Fibroblast of villous mesenchyme (primary cell): Measurements from ENCODE around the gene CEL. TPM values are rescaled to one million over a fixed set of nuclear protein-coding genes. Genes with fewer than 3 reads are reported as not detected.
"Not testable (repeated sequence)": the region's sequence is repeated elsewhere in the genome, so short reads cannot be mapped to it uniquely, and the experiment has no call there.

ENCODE experiments used
- DNase-seq: peaks from one replicate; pipeline ENCODE4 v3.0.0-alpha.2; 2010; ENCODE audit warnings: low read depth
- H3K4me3 ChIP-seq: 2 replicates; pipeline ENCODE4 v1.5.1; 2011; ENCODE audit warnings: low read depth, mild to moderate bottlenecking, low read length
- total RNA-seq: library from RNA; depleted of rRNA; stranded (reverse); fragments of >200 nt; gene quantifications from 2 replicates; pipeline ENCODE4 v1.2.3, GENCODE V29; 2012
- TF ChIP-seq, protein P1 (sequence below): IDR thresholded peaks from 2 replicates; pipeline ENCODE4 v1.5.1; 2012; ENCODE audit warnings: low read depth, mild to moderate bottlenecking, low read length; ENCODE audit not compliant: insufficient read depth

CEL gene
- total RNA-seq, 1 donor: under 0.01 TPM

DNA sequence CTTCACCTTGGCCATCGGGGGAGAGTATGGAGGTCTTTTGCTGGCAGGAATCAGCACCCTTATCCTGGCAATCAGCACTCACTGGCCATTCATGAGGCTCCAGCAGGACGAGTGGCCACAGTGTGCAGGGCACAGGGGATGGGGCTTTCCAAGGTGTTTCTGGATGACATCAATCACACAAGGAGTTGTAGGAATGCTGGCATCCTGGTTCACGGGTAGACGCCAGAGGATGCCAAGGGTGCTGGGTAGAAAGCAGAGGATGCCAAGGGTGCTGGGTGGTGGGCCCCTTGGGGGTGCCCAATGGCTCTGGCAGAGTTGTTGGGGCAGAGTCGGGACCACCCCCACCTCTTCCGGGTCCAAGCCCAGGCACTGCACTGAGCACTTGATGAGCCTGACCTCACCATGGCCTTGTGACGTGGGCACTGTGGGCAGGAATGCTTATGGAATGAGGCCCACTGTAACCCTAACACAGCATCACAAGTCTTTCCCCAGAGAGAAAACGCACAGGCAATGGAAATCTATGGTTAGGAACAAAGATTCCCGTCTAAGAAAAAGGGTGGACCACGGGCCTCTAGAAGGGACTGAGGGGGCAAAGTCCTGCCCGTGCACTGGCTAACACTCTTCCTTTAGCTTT is 29.1 kb downstream of the CEL start:
- TF ChIP-seq, protein P1, sequence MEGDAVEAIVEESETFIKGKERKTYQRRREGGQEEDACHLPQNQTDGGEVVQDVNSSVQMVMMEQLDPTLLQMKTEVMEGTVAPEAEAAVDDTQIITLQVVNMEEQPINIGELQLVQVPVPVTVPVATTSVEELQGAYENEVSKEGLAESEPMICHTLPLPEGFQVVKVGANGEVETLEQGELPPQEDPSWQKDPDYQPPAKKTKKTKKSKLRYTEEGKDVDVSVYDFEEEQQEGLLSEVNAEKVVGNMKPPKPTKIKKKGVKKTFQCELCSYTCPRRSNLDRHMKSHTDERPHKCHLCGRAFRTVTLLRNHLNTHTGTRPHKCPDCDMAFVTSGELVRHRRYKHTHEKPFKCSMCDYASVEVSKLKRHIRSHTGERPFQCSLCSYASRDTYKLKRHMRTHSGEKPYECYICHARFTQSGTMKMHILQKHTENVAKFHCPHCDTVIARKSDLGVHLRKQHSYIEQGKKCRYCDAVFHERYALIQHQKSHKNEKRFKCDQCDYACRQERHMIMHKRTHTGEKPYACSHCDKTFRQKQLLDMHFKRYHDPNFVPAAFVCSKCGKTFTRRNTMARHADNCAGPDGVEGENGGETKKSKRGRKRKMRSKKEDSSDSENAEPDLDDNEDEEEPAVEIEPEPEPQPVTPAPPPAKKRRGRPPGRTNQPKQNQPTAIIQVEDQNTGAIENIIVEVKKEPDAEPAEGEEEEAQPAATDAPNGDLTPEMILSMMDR: no peak
- peak; percentile 9 for DNase-seq
- H3K4me3 ChIP-seq: no peak overlapping the region

DNA sequence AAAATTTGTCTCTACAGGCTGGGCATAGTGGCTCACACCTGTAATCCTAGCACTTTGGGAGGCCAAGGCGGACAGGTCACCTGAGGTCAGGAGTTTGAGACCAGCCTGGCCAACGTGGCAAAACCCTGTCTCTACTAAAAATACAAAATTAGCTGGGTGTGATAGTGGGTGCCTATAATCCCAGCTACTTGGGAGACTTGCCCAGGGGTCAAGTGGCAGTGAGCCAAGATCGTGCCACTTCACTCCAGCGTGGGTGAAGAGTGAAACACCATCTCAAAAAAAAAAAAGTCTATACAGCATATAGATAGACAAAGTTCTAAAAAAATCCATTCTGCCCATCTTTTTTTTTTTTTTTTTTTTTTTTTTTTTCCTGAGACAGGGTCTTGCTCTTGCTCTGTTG is 32.6 kb downstream of the CEL start:
- not testable (repeated sequence) for H3K4me3 ChIP-seq, DNase-seq

DNA sequence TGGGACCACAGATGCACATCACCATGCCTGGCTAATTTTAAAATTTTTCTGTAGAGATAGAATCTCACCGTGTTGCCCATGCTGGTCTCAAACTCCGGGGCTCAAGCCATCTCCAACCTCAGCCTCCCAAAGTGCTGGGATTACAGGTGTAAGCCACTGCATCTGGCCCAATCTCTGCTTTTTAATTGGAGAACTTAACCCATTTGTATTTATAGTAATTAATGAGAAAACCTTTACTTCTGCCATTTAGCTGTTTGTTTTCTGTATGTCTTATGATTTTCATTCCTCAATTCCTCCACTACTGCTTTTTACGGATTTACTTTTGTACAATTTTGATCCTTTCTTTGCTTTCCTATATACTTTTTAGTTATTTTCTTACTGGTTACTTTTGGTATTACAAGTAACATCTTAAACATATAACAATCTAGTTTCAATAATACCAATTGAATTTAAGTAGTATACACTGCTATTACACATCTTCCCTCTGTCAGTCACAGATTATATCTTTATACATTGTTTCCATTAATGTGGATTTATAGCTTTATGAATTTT is 33.1 kb downstream of the CEL start:
- H3K4me3 ChIP-seq: no peak overlapping the region
- TF ChIP-seq, protein P1: no peak
- no peak for DNase-seq

DNA sequence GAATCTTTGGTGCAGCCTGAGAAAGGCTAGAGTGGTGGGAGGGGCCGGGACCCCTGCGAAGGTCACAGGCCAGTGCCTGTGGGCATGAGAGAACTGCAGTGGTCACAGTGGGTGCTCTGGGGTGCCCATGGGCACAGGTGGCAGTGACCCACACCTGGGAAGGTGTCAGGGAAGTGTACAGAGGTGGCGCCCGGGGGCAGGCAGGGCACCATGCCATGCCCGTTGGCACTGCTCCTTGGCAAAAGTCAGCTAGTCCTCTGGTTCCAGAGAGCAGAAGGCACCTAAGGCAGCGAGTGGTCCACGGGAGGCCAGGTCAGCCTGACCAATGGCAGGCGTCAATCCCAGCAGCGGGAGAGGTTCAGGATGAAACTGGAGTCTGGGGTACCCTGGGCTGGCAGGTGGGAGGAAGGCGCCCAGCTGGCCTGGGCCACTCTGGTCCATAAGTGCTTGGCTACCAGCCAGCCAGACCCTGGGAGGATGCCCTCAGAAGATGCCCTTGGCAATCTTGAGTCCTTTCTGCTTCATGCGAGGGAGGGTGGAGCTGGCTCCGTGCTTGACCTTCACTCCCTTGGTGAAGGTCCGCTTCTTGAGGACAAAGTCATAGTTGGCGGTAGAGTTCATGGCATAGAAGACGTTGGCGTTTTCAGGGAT is 36.4 kb downstream of the CEL start:
- no peak overlapping the region for H3K4me3 ChIP-seq
- DNase-seq: no peak
- TF ChIP-seq, protein P1: no peak

DNA sequence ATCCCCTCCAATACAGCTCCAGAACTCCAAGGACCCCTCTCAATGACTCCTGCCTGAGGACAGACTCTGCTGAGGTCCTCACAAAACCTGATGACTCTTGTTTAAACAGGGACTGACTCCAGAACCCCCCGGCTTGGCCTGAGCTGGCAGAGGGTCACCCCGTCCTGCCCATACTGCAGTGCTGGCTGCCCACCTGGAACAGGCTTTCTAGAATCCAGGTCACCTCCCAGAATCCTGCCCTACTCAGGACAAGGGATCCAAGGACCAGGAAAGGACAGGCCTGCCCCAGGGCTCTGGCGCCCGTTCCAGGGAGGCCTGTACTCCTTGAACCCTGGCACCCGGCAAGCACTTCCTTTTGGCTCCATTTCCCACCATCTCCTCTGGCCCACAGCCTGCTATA is 37.1 kb downstream of the CEL start:
- DNase-seq: no peak
- no peak overlapping the region for H3K4me3 ChIP-seq
- TF ChIP-seq, protein P1: no peak

DNA sequence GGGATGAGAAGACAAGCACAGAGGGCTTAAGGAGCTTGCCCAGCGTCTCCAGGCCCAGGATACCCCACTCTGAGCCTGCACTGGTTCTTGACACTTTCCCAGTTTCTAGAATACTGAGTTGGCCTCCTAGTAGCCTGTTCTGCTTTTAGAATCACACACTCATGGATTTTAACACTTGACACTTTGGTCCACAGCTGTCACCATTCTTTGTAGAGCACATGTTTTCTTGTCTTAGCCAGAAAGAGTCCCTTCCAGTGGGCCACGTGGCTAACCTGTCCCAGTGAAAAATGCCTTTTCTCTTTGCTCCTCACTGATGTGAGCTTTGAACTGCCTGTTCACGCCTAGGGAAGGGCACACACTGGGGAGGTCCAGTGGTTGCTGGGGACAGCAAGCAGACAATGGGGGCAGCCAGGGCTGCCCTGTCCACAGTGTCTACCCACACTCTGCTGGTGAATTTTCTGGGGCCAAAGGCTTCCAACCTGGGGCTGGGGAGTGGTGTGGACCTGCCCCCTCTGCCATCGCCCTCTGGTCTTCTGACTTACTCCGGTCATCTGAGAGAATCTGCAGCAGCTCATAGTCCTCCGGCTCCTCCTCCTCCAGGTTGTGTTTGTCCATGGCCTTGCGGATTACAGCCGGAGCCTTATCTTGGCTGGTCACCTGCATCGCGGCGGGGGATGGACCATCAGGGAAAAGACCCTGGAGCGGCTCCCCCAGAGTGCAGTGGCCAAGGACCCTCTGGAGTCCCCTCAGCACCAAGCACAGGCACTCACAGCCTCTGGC is 38.1 kb downstream of the CEL start:
- DNase-seq: no peak
- TF ChIP-seq, protein P1: no peak
- no peak overlapping the region for H3K4me3 ChIP-seq
